Activated T-helper 17 cell treated with anti-CD3 and anti-CD28 coated beads, Interleukin-2, amount 50 U/mL, for 72 hours (primary cell): ENCODE data around the gene APOBEC3B. TPM values are rescaled to one million over a fixed set of nuclear protein-coding genes. Genes with fewer than 3 reads are reported as not detected.
A peak's percentile ranks its signal among the peaks of the same experiment; 100 is the strongest.

Experiments used
- ATAC-seq: fragments of 150-1000 bp; cut with Tn5 transposase; replicated peaks from 2 replicates; pipeline ENCODE4 v1.10.0; 2021; ENCODE audit warnings: mild to moderate bottlenecking, moderate library complexity
- H3K27ac Mint-ChIP-seq: one replicate; pipeline ENCODE4 v1.8.0; 2022; ENCODE audit warnings: mixed read lengths
- H3K27me3 Mint-ChIP-seq: one replicate; pipeline ENCODE4 v1.8.0; 2022; ENCODE audit warnings: mixed read lengths
- H3K36me3 Mint-ChIP-seq: one replicate; pipeline ENCODE4 v1.8.0; 2022; ENCODE audit warnings: low read depth, mild to moderate bottlenecking, mixed read lengths
- H3K4me1 Mint-ChIP-seq: one replicate; pipeline ENCODE4 v1.8.0; 2022; ENCODE audit warnings: mixed read lengths
- H3K4me3 Mint-ChIP-seq: one replicate; pipeline ENCODE4 v1.8.0; 2022; ENCODE audit warnings: mild to moderate bottlenecking, mixed read lengths
- H3K9me3 Mint-ChIP-seq: one replicate; pipeline ENCODE4 v1.8.0; 2022; ENCODE audit warnings: mixed read lengths
- total RNA-seq, 2 donors: library from RNA; stranded (reverse); gene quantifications; one replicate each; pipeline ENCODE4 v1.2.3, GENCODE V29; 2022

The APOBEC3B gene
- total RNA-seq, result 10 to 100 TPM in 1 of 2 donors, 1 to 10 TPM in 1; 9.2 to 33.6 TPM

DNA sequence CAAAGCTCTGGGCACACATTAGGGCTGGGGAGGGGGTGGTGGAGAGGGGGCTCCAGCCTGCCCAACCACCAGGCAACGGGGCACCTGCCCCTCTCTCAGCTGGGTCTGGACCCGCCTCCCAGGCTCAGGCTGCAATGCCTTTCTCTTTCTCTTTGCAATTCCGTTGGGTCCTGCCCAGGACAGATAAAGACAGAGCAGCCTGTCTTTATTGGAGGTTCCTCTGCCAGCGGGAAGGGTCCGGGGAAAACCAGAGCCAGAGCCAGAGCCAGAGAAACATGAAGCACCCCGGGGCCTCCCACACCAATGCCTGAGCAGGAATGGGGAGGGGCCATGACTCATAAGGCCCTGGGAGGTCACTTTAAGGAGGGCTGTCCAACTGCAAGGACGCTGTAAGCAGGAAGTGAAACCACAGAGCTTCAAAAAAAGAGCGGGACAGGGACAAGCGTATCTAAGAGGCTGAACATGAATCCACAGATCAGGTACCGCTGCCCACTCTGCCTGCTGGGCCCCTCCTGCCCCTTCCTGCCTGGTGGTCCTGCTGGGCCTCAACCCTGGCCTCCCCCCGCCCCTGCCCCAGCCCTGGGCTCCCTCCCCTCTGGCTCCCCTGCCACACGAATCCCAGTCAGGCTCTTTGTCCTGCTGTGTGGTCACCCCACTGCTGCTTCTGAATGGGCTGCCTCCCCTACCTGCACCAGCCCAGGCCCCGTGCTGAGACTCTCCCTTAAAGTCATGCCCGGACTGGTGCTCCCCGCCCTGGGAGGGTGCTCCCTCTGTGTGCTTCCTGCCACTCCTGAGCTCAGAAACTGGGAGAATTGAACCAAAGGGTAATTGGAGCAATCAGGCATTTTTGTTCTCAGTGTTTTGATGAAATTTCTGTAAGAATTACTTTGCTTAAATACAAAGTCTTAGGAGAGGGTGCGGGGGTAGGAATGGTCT lies at the start of gene APOBEC3B:
APOBEC3B (plus strand) TSS at position 356 of the 936 bp plus-strand sequence; CDS start at position 463, 107 bp downstream.
- H3K9me3 Mint-ChIP-seq, result no peaks in the 10 kb centered on the region
- no peaks in the 10 kb centered on the region for H3K27me3 Mint-ChIP-seq
- H3K4me1 Mint-ChIP-seq, result peaks cover 33% of the 10 kb centered on the region
- H3K27ac Mint-ChIP-seq, result peak within 1 kb of the TSS; percentile 82
- H3K36me3 Mint-ChIP-seq, result peaks cover 8% of the 10 kb centered on the region
- H3K4me3 Mint-ChIP-seq, result peak within 1 kb of the TSS; percentile 77
- peak; percentile 71 for ATAC-seq

DNA sequence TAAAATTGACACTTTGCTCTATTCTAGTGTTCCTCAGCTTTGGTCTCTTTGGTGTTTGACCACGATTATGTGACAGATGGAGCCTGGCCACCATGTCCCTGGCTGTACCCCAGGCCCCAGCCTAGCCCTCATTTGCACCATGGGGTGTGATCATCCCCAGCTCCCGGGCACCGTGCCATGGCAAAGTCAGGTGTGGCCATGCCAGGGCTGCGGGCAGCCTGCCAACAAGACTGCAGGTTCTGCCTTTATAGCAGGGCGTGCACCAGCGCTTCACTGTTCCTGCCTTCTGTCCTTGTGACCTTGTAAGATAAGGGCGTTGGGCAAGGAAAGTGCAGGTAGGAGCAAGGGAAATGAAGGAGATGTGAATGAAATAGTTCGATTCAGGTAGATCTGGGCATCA lies 47.1 kb upstream of the APOBEC3B start:
- ATAC-seq, result no peak
- peaks cover 19% of the 10 kb centered on the region for H3K27me3 Mint-ChIP-seq
- no peaks in the 10 kb centered on the region for H3K9me3 Mint-ChIP-seq
- no peaks in the 10 kb centered on the region for H3K4me1 Mint-ChIP-seq
- no peak overlapping the region for H3K4me3 Mint-ChIP-seq
- H3K27ac Mint-ChIP-seq, result no peak overlapping the region
- H3K36me3 Mint-ChIP-seq, result no peaks in the 10 kb centered on the region

DNA sequence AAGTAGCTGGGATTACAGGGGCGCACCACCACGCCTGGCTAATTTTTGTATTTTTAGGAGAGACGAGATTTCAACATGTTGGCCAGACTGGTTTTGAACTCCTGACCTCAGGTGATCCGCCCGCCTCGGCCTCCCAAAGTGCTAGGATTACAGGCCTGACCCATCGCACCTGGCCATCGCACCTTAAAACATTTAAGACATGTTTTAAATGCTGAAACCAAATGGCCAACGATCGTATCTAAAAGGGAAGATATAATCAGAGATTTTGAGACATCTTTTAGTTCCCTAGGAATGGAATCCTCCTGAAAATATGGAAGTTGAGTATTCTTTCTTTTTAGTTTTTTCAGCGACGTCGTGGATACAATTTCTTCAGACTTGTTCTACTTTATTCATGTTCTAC lies 46.5 kb upstream of the APOBEC3B start:
- Mint-ChIP-seq H3K27me3 (peaks cover 19% of the 10 kb centered on the region), H3K9me3 (no peaks in the 10 kb centered on the region), H3K4me1 (no peaks in the 10 kb centered on the region), H3K36me3 (no peaks in the 10 kb centered on the region), H3K4me3 (no peak overlapping the region), H3K27ac (no peak overlapping the region)
- no peak for ATAC-seq

DNA sequence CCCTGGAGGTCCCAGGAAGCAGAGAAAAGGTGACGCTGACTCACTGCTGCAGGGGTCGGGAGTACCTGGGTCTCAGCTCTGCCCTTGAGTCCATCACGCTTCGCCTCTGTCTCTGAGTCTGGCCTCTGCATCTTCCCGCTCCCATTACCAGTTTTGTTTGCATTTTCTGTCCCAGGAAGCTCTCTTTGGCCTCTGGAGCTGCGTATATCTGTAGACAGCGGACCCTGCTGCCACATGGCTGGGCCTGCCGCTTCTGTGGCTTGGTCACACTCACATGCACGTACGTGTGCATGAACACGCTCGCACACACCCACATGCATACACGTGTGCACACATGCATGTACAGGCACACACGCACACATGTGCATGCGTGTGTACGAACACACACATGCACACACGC lies 45.6 kb upstream of the APOBEC3B start:
- no peaks in the 10 kb centered on the region for H3K9me3 Mint-ChIP-seq
- H3K4me3 Mint-ChIP-seq, result no peak overlapping the region
- H3K27ac Mint-ChIP-seq, result no peak overlapping the region
- H3K27me3 Mint-ChIP-seq, result peaks cover 19% of the 10 kb centered on the region
- H3K36me3 Mint-ChIP-seq, result no peaks in the 10 kb centered on the region
- ATAC-seq, result no peak
- H3K4me1 Mint-ChIP-seq, result peaks cover 6% of the 10 kb centered on the region

DNA sequence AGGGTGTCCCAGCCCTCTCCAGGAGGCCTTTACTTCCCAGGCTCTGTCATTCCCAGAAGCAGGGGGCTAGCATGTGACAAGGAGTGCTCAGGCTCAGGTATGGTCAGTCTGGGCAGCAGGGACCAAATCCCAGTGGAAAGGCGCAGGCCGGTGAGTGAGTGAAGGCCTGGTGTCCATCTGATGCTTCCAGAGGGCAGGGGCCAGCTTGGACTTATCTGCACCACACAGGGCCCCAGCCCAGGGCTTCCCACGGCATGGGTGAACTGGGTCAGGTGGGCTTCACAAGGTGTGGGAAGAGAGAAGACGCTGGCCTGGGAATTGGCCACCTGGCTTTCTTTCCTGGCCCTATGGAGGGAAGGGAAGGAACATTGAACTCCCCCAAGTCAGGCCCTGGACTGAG lies 45.1 kb upstream of the APOBEC3B start:
- ATAC-seq, result no peak
- peaks cover 10% of the 10 kb centered on the region for H3K4me1 Mint-ChIP-seq
- no peaks in the 10 kb centered on the region for H3K36me3 Mint-ChIP-seq
- H3K9me3 Mint-ChIP-seq, result no peaks in the 10 kb centered on the region
- H3K27me3 Mint-ChIP-seq, result peaks cover 19% of the 10 kb centered on the region
- no peak overlapping the region for H3K4me3 Mint-ChIP-seq
- no peak overlapping the region for H3K27ac Mint-ChIP-seq

DNA sequence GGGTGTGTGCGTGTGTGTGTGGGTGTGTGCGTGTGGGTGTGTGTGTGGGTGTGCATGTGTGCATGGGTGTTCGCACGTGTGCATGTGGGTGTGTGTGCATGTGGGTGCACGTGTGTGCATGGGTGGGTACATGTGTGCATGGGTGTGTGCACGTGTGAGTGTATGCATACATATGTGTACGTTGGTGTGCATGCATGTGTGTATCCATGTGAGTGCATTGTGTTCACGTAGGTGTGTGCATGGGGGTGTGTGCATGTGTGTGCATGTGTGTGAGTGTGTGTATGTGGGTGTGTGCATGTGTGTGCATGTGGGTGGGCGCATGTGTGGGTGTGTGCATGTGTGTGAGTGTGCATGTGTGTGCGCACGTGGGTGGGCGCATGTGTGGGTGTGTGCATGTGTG lies 44.6 kb upstream of the APOBEC3B start:
- no peak for ATAC-seq
- no peak overlapping the region for H3K4me3 Mint-ChIP-seq
- H3K27ac Mint-ChIP-seq, result no peak overlapping the region

DNA sequence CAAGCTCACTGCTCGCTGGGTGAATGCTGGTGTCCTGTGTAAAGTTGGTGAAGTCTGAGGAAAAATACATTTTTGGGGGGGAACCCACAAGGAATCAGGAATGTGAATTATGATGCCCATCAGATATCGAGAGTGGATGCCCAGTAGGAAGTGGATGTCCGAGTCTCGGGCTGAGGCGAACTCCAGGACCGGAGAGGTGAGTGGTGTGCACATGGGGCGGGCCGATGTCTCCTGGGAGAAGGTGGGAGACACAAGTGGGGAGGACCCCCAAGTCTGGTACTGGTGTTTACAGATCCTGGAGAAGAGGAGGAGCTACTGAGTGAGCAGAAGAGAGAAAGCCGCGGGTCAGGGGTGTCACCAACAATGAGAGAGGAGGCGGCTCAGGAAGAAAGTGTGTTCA lies 43.9 kb upstream of the APOBEC3B start:
- no peak overlapping the region for H3K27ac Mint-ChIP-seq
- H3K27me3 Mint-ChIP-seq, result peaks cover 19% of the 10 kb centered on the region
- no peaks in the 10 kb centered on the region for H3K9me3 Mint-ChIP-seq

More for the DNA sequence above, 44.6 kb upstream of the APOBEC3B start:
- Mint-ChIP-seq H3K27me3 (peaks cover 19% of the 10 kb centered on the region), H3K36me3 (no peaks in the 10 kb centered on the region), H3K9me3 (no peaks in the 10 kb centered on the region), H3K4me1 (peaks cover 12% of the 10 kb centered on the region)

DNA sequence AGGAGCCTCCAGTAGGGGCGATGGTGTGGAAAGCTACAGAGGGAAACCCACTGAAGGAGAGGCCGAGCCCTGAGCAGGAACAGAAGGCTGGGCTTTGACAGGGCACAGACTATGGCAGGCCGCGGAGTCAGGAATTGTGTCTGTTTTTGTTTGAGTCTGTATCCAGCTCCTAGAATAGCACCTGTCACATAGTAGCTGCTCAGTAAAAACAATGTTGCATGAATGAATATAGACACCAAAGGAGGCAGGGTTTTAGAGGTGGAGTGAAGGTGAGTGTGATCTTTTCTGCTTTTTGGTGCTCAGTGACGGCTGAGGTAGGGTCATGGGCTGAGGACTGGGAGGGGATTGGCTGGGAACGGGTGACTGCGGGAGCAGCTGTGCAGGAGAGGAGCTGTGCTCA lies 43.2 kb upstream of the APOBEC3B start:
- no peaks in the 10 kb centered on the region for H3K36me3 Mint-ChIP-seq
- peaks cover 24% of the 10 kb centered on the region for H3K27me3 Mint-ChIP-seq
- ATAC-seq, result no peak
- H3K9me3 Mint-ChIP-seq, result no peaks in the 10 kb centered on the region
- H3K4me3 Mint-ChIP-seq, result no peak overlapping the region
- H3K4me1 Mint-ChIP-seq, result peaks cover 23% of the 10 kb centered on the region
- H3K27ac Mint-ChIP-seq, result no peak overlapping the region

More for the DNA sequence above, 43.9 kb upstream of the APOBEC3B start:
- H3K4me1 Mint-ChIP-seq, result peaks cover 18% of the 10 kb centered on the region
- H3K4me3 Mint-ChIP-seq, result no peak overlapping the region
- no peaks in the 10 kb centered on the region for H3K36me3 Mint-ChIP-seq
- no peak for ATAC-seq

DNA sequence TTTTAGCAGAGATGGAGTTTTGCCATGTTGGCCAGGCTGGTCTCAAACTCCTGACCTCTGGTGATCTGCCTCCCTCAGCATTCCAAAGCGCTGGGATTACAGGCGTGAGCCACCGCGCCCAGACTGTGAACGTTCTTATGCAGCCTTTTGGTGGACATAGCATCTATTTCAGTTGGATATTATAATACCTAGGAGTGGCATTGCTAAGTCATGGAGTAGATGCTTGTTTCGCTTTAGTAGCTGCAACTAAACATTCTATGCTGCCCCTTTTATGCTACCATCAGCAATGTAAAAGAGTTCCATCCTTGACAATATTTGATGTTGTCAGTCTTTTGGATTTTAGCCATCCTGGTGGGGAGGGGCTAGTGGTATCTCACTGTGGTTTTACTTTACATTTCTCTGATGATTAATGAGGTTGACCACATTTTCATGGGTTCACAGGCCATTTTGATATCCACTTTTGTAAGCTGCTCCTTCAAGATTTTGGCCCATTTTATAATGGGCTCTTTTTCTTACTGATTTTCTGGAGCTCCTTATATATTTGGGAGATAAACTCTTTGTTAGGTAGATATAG lies 41.2 kb upstream of the APOBEC3B start:
- Mint-ChIP-seq H3K4me1 (peaks cover 27% of the 10 kb centered on the region), H3K9me3 (no peaks in the 10 kb centered on the region), H3K27ac (peak overlapping the region; percentile 88), H3K4me3 (peak overlapping the region; percentile 63), H3K27me3 (peaks cover 30% of the 10 kb centered on the region), H3K36me3 (no peaks in the 10 kb centered on the region)
- peak; percentile 38 for ATAC-seq

DNA sequence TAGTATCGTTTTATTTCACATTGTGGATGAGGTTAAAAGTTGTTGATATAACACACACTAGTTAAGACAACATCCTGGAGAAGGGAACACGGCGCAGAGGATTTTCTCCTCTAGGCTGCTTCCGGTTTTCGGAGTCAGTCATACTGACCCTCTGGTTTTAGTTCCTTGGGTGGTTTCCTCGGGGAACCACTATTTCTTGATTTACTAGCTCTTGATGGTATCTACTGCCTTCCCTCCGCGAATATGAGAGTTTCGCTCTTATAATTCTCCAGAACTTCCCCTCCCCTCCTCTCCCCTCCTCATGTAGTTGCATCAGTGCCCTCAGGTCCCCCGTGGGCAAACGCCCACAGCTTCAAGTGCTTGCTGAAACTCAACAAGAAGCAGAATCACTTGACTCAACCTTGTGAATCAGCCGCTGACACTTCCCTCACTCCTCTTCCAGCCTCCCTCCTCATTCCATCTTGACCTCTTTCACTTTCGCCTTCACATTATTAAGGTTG lies 40.6 kb upstream of the APOBEC3B start:
- no peaks in the 10 kb centered on the region for H3K36me3 Mint-ChIP-seq
- peak overlapping the region; percentile 63 for H3K4me3 Mint-ChIP-seq
- H3K27me3 Mint-ChIP-seq, result peaks cover 33% of the 10 kb centered on the region
- H3K4me1 Mint-ChIP-seq, result peaks cover 30% of the 10 kb centered on the region
- H3K27ac Mint-ChIP-seq, result peak overlapping the region; percentile 88
- peak; percentile 89 for ATAC-seq
- no peaks in the 10 kb centered on the region for H3K9me3 Mint-ChIP-seq

DNA sequence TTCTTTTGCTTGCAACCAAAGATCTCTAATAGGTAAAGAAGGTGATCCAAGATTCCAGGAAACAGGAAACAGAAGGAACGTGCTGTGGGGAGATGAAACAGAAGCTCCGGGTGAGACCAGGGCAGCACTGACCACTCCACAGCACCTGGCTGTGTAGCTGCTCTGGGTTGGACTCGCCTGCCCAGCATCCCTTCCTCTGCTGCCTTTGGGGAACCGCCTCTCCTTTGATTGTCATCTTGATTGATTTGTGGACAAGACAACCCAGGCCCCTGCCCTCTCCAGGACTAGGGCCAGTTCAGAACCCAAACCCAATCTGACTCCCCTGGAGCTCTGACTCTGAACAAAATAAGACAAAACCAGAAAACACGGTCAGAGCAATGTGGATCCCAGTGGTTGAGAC lies 39.4 kb upstream of the APOBEC3B start:
- H3K9me3 Mint-ChIP-seq, result no peaks in the 10 kb centered on the region
- H3K27me3 Mint-ChIP-seq, result peaks cover 36% of the 10 kb centered on the region
- ATAC-seq, result no peak
- H3K4me1 Mint-ChIP-seq, result peaks cover 37% of the 10 kb centered on the region
- H3K4me3 Mint-ChIP-seq, result peak overlapping the region; percentile 63
- no peaks in the 10 kb centered on the region for H3K36me3 Mint-ChIP-seq
- H3K27ac Mint-ChIP-seq, result no peak overlapping the region

DNA sequence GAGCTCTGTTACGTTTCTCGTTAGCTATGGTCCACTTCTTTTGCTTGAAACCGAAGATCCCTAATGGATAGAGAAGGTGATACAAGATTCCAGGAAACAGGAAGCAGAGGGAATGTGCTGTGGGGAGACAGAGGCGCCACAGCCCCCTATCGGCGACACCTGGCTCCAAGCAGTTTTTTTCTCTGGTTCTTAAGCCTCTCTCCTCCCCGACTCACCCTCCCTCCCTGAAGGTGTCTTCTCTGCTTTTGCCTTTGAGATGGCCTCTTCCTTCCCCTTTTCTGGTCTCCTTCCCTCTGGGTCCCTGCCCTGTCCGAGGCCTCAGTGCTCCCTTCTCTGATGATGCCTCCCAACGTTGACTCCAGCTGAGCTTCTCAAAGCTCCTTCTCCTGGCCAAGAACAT lies 38.9 kb upstream of the APOBEC3B start:
- Mint-ChIP-seq H3K27ac (peak overlapping the region; percentile 14), H3K4me3 (peak overlapping the region; percentile 63)

DNA sequence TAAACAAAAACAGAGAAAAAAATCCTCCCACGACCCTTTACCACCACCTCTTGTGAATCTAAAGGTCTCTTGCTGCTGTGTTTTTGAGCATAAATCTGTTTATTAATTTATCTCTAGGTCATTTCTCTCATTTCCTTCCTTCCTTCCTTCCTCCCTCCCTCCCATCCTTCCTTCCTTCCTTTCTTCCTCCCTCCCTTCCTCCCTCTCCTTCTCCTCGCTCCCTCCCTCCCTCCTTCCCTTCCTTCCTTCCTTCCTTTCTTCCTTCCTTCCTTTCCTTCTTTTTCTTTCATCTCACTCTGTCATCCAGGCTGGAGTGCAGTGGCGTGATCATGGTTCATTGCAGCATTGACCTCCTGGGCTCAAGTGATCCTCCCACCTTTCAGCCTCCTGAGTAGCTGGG lies 38.3 kb upstream of the APOBEC3B start:
- Mint-ChIP-seq H3K4me3 (peak overlapping the region; percentile 63), H3K4me1 (peaks cover 38% of the 10 kb centered on the region), H3K27me3 (peaks cover 32% of the 10 kb centered on the region), H3K27ac (peak overlapping the region; percentile 14), H3K9me3 (no peaks in the 10 kb centered on the region), H3K36me3 (no peaks in the 10 kb centered on the region)
- ATAC-seq, result no peak

More for the DNA sequence above, 38.9 kb upstream of the APOBEC3B start:
- H3K4me1 Mint-ChIP-seq, result peaks cover 38% of the 10 kb centered on the region
- no peaks in the 10 kb centered on the region for H3K9me3 Mint-ChIP-seq
- no peaks in the 10 kb centered on the region for H3K36me3 Mint-ChIP-seq
- ATAC-seq, result no peak
- H3K27me3 Mint-ChIP-seq, result peaks cover 34% of the 10 kb centered on the region

DNA sequence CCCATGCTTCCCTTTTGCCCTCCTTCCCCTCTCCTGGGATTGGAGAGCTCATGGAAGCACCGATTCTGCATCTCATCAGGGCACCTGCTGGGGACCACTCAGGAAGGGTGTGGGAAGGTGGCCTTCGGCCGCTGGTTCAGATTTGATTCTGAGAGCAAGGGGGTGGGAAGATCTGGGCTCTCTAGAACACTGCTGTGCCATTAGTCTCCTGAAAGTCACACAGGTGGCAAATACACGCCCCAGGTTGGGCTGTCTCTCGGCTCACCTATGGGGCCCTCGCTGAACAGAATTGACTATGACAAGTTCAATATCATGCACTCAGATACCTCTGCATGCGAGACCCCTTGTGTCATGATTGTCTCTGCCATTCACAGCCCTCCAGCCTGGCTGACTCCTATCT lies 37.5 kb upstream of the APOBEC3B start:
- H3K4me3 Mint-ChIP-seq, result no peak overlapping the region
- H3K9me3 Mint-ChIP-seq, result no peaks in the 10 kb centered on the region
- no peaks in the 10 kb centered on the region for H3K36me3 Mint-ChIP-seq
- peaks cover 38% of the 10 kb centered on the region for H3K4me1 Mint-ChIP-seq
- no peak for ATAC-seq
- no peak overlapping the region for H3K27ac Mint-ChIP-seq
- H3K27me3 Mint-ChIP-seq, result peaks cover 28% of the 10 kb centered on the region
